ENCODE data around the gene KCNIP4. TPM values are rescaled to one million over a fixed set of nuclear protein-coding genes. Genes with fewer than 3 reads are reported as not detected.

KCNIP4 gene
- total and polyA plus RNA-seq, 10 of the 15 experiments (the other 5 are each of a cell fraction or from before 2014, with no cell fraction given), result 0.03 to 0.23 (median 0.13) TPM; not detected in 7

- Histone ChIP-seq H3K9me3 (replicated peaks; ENCODE audit: control insufficient read depth, insufficient read depth, low read length) (no peaks in the 10 kb centered on the region), H3K4me1 (ENCODE audit: control insufficient read depth, insufficient read depth, low read length) (no peaks in the 10 kb centered on the region), H3K36me3 (ENCODE audit: control insufficient read depth in 2 of 2, insufficient read depth in 2 of 2, low read length in 1 of 2) (no peaks in the 10 kb centered on the region), H3K27me3 (replicated peaks in 1 of 2; ENCODE audit: control insufficient read depth in 2 of 2, insufficient read depth in 2 of 2, low read length in 1 of 2) (no peaks in the 10 kb centered on the region), H3K4me2 (ENCODE audit: control insufficient read depth, insufficient read depth) (no peak overlapping the region), H3K79me2 (ENCODE audit: control insufficient read depth, insufficient read depth, low read length) (no peaks in the 10 kb centered on the region), H3K27ac (ENCODE audit: control insufficient read depth, insufficient read depth) (no peak overlapping the region), H3K9ac (ENCODE audit: control insufficient read depth, insufficient read depth, low read length) (no peak overlapping the region), H2AFZ (ENCODE audit: control insufficient read depth, low read depth, low read length) (no peak overlapping the region), H4K20me1 (ENCODE audit: control insufficient read depth, insufficient read depth) (no peaks in the 10 kb centered on the region), H3K4me3 (no peak overlapping the region)
- SMC1A ChIA-PET (ENCODE audit: uncharacterized antibody, unreplicated experiment), result no interaction called here
- ATAC-seq (no peak), FAIRE-seq (no peak), DNase-seq (ENCODE audit: low read depth, low spot score) (no peak)
- POLR2A ChIA-PET, result no interaction called here
- RAD21 ChIA-PET (ENCODE audit: unreplicated experiment), result no interaction called here
- in situ Hi-C loops (cut with MboI) (no loop called here), intact Hi-C loops (cut with micrococcal nuclease; ENCODE audit: unreplicated experiment) (no loop called here)
- WGBS (ENCODE audit: insufficient coverage, insufficient replicate concordance, low lambda C conversion rate, missing lambda C conversion rate), result 12% methylated on average over 2 of the region's 2 CpGs
- CTCF ChIA-PET, result interaction anchor here (1.0 kb wide), 1 partner anchor 11 kb away, joined by 5 read pairs; no protein-coding TSS in a partner anchor
- no TSS peak for BruUV-seq (replicated peaks)
- TF ChIP-seq POLR2AphosphoS5 (IDR thresholded peaks at IDR 0.05; ENCODE audit: low read length), result no peak
- TF ChIP-seq NRF1 (conservative IDR thresholded peaks at IDR 0.05; ENCODE audit: low read depth, low read length), result no peak
- TF ChIP-seq BMI1 (IDR thresholded peaks at IDR 0.05; ENCODE audit: borderline replicate concordance), result no peak
- no peak for TF ChIP-seq IKZF1 (conservative IDR thresholded peaks at IDR 0.05)
- TF ChIP-seq DPF2 (IDR thresholded peaks at IDR 0.05), result no peak
- TF ChIP-seq FOXM1 (IDR thresholded peaks at IDR 0.05; ENCODE audit: low read depth, low read length), result no peak
- TF ChIP-seq E2F4 (IDR thresholded peaks at IDR 0.05; ENCODE audit: low read depth, low read length), result no peak
- TF ChIP-seq POLR2AphosphoS2 (IDR thresholded peaks at IDR 0.05; ENCODE audit: low read depth, low read length), result no peak
- no peak for TF ChIP-seq CHD2 (IDR thresholded peaks at IDR 0.05; ENCODE audit: borderline replicate concordance, low read depth, low read length)
- no peak for TF ChIP-seq E2F8 (IDR thresholded peaks at IDR 0.05; ENCODE audit: low read depth, partially characterized antibody)
- no peak for TF ChIP-seq ZNF592 (IDR thresholded peaks at IDR 0.05)
- no peak for TF ChIP-seq CTCF (IDR thresholded peaks at IDR 0.05 in 2 of 3, conservative IDR thresholded peaks at IDR 0.05 in 1 of 3; ENCODE audit: control insufficient read depth in 2 of 3, extremely low read depth in 1 of 3, insufficient read depth in 1 of 3, low read depth in 3 of 3, low read length in 3 of 3)
- no peak for TF ChIP-seq EP300 (IDR thresholded peaks at IDR 0.05; ENCODE audit: borderline replicate concordance in 1 of 2, control insufficient read depth in 1 of 2, low read depth in 2 of 2, low read length in 2 of 2)
- no peak for TF ChIP-seq STAT1 (conservative IDR thresholded peaks at IDR 0.05)
- TF ChIP-seq RBBP5 (conservative IDR thresholded peaks at IDR 0.05), result no peak
Observed at GRCh38 chr4:21900211-21900610, 48.4 kb downstream of the KCNIP4 start.

Measured in GM12878 (cell line).